NCI-H1105 (cell line): ENCODE data around the gene MFSD1.

ENCODE experiments used
- DNase-seq: peaks from one replicate; lab custom pipeline; 2025; lab: John Stamatoyannopoulos, UW

MFSD1 gene

DNA sequence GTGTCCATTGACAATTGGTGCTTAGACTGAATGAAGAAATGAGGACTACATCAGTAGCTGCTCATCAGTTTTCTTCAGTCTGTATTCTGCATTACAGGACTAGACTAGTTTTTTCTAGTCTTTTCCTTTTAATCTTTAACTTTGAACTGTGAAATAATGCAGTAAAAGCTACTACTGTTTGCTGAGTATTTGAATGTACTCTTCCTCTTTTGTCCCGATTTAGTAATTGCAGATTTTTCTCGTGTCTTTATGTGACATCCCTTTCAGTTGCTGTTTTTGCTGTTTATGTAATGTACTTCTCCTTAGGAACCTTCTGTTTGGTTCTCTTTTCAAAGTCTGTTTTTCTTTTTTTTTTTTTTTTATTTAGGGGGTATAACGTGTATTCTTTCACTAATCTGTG lies 17.4 kb downstream of the MFSD1 start:
- no peak for DNase-seq

DNA sequence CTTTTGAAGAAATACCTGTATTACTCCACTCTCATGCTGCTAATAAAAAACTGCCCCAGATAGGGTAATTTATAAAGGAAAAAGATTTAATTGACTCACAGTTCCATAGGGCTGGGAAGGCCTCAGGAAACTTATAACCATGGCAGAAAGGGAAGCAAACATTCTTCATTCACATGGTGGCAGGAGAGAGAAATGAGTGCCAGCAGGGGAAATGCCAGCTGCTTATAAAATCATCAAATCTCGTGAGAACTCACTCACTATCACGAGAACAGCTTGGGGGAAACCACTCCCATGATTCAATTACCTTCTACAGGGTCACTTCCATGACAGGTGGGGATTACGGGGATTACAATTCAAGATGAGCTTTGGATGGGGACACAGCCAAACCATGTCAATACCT lies 18.7 kb downstream of the MFSD1 start:
- no peak for DNase-seq

DNA sequence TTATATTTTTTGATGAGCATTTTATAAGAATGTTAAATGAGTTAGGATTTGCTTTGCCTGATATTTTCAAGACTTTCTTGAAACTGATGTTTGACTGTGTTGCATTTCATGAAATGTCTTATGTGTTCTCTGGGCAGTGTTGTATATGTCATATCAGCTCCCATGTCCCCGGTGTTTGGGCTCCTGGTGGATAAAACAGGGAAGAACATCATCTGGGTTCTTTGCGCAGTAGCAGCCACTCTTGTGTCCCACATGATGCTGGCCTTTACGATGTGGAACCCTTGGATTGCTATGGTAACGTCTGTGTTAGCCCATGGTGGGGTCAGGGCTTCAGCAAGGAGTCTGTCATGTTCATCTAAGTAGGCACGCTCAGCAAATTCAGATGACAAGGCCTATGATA lies 20.0 kb downstream of the MFSD1 start:
- DNase-seq = no peak

DNA sequence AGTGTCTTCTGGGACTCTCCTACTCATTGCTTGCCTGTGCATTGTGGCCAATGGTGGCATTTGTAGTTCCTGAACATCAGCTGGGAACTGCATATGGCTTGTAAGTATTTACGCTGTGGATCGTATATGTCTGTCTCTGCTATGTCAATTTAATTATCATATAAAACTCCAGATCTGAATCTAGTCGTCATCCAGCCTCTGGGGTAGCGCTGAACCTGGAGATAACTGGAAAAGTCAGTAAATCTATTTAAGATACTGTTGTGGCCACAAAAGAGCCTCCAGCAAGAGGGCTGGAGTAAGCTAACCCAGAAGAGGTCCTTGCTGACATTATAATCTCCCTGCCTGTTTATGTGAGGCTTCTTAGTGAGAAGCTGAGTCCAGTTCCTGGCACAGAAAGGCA lies 21.6 kb downstream of the MFSD1 start:
- DNase-seq = no peak

DNA sequence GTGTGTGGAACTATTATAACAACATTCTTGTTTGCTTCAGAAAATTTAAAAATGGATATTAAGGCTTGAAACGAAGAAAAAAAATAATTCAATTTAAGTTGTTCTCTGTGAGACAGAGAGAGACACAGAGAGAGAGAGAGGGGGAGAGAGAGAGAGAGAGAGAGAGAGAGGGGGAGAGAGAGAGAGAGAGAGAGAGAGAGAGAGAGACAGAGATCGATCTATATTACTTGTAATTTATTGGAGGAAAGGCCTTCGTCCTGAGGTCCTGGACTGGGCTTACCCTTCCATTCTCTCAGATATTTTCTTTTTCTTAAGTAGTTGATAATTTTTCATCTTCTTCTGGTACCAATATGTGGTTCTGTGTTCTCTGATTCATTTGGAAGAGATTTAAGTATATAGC lies 25.9 kb downstream of the MFSD1 start:
- no peak for DNase-seq

DNA sequence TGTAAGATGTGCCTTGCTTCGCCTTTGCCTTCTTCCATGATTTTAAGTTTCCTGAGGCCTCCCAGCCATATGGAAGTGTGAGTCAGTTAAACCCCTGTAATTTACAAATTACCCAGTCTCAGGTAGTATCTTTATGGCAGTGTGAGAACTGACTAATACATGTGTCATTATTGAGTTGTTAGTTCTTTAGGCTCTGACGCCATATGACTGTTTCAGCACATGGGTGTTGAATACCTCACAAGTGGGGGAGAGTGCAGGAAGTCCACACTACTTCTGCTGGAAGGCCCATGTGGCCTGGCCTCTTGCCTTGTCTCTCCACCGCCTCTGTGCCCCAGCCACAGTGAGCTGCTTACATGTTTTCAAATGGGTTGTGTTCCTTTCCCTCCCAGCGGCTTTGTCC lies 28.5 kb downstream of the MFSD1 start:
- no peak for DNase-seq

DNA sequence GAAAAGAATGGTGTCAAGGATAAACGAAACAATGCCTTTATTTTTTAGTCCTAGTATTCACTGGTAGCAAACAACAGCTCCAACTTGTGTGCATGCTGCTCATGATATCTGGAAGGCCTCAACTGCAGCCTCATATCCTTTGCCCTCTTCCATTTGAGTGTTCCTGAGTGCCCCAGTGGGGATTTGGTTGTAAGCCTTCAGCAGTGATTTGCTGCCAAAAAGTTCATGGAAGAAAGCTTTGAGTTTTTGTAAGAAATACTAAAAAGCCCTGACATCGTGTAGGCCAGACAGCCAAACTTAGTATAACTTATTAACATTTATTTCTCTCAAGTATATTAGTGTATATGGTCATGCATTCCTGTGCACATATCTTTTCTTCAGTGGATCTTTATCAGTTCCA lies 30.0 kb downstream of the MFSD1 start:
- DNase-seq = no peak

DNA sequence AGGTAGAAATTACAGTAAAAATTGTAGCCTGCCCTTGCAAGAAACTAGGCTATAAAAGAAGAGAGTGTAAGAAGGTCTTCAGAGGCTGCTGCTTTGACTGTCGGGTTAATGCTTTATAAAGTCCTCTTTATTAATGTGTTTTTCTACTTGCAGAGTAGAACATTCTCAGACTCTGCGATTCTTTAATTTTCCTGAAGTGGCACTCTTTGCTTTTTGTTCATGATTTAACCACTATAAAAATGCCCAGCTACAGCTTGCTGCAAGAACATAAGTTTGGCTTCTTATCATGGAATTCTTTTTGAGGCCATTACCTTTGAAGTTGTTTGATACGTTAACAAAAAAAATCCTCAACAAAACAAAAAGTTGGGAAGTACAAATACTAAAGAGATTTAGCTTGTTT lies 33.8 kb downstream of the MFSD1 start:
- no peak for DNase-seq

DNA sequence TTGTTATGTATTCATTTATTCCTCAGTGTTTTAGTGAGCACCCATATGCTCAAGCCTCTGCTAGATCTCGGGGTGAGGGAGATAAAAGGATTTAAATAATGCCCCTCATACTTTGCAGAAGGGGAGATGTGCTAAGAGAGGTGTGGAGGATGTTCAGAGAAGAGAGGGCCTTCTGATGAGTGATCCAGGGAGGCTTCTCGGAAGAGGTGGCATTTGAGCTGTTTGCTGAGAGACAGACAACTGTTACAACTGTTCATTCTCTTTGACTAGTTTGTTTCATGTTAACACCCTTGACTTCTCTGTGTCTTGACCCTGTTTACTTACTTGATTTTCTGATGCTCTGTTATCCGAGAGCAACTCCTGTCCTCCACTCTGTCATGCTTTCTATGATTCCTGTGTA lies 34.5 kb downstream of the MFSD1 start:
- DNase-seq = no peak

DNA sequence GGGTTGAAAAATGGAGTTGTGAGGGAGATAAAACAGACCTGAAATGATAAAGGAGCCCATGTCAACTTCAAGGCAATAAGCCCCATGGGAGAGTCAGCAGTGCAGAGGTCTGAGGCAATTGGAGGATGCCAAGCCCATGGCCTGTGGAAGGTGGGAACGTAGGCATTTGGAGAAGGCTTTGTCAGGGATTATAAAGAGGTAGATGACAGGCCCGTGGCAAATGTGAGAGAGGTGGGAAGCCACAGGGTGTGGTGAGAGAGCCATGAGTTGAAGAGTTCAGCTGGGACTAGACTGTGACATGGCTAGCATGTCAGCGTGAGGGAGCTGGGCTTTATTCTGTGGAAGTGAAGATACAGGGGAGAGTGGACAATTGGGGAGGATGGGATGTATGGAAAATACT lies 35.4 kb downstream of the MFSD1 start:
- DNase-seq = no peak

DNA sequence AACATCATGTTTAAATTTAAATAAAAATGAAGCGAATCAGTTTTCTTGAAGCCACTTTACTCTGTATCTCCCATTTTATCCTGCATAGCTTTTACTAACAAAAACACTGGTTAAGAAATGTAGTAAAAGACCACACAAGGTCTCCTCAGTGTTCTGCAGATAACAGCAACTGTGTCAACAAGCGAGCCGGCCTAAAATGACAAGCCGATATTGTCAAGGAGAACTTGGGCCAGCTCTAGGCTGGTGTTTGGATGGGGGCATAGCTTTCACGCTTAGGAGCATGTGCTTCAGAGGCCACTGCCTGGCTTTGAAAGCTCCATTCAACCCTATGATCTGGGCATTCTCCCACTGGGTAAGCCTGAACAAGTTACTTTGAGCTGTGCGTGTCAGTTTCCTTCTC lies 38.1 kb downstream of the MFSD1 start:
- no peak for DNase-seq

DNA sequence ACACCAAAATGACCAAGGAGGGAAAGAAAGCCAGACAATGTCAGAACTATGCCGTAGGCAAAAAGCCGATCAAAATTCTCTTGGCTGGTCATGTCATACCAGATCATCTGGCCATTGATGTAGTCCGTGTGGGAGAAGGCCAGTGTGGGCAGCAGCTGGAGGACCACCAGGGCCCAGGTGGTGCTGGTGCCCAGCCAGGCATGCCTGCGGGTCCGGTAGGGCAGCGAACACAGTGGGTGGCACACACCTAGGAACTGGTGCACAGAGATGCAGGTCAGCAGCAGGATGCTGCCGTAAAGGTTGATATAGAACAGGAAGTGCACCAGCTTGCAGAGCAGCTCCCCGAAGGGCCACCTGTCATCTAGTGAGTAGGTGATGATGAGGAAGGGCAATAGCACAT lies 39.5 kb downstream of the MFSD1 start:
- no peak for DNase-seq

DNA sequence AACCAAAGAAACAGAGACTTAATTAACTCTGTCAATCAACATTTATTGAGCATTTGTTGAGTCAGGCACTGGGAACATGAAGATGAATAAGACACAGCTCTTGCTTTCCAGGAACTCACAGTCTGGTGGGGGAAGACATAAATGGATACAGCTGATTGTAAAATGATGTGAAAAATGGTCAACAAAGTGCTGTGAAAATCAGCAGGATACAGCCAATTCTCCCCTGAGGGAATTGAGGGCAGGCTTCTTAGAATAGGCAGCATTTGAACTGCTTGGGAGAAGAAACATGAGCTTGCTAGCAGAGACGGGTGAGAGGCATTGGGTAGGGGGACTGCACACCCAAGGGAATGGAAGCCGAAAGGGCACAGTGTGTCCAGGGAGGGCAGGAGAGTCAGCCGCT lies 41.1 kb downstream of the MFSD1 start:
- no peak for DNase-seq

DNA sequence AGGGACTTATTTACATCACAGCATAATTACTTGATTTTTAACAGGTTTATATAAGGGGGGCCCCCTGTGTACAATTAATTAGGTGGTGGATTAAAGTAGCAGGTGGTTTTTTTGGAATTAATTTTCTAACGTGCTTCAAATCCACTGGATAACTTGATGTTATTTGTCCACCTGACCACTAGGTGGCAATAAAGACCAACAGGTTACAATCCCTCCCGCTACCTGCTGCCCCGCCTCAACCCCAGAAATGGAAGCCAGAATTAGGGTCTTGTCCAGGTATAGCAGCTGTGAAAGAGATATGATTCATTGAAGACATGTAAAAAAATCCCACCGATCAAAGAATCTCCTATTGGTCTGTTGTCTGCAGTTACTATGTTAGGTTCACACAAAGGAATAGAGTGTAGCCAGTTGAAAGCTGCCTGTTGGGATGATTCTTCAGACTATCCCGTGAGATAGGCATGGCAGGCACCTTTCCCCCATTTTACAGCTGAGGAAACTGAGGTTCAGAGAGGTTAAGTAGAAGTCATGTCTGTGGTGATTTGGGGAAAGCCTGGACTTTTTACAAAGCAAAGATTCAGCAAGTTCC lies 44.0 kb downstream of the MFSD1 start:
- DNase-seq = peak; percentile 50

DNA sequence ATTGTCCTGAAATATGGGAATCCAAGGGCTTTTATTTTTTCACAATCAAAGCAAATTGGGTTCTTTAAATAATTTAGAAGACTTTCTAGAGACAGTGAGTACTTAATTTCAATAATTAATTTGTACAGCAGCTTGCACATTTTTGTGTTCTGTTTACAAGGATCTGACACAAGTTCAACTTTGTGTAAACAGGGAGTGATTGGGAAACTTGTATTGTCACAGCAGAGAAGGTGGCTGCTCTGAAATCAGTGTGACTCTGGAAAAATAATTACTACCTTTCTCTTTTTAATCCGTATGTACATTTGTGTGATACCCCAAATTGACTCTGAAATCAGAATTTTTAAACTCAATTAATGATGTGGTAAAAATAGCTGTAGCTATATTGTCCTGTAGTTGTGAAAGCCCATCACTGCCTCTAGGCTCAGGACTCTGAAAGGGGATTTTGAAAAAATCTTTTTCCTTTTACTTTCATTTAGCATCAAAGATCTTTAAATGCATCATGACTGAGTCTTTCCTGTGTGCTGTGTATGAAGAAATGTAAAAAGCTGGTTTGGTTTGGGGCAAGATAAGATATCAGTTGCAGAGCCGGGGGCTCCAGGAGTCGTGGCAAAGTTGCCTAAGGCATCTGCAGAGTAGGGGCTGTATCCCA lies 45.1 kb downstream of the MFSD1 start:
- no peak for DNase-seq

DNA sequence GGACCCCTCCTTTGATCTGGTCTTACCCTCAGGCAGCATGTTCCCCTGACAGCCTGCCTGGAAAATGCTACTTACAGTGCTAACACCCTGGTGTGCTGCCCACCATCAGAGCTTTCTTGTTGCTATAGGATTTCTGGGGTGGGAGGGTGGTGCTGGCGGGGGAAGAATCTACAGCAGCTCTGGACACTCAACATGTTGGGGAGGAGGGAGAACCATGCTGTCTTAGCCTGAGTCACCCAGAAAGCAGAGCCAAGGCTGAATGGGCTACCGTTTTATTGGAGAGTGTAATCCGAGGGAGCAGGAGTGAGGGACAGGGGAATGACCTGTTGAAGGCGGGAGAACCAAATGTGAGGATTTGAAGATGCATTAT lies 45.6 kb downstream of the MFSD1 start:
- no peak for DNase-seq

DNA sequence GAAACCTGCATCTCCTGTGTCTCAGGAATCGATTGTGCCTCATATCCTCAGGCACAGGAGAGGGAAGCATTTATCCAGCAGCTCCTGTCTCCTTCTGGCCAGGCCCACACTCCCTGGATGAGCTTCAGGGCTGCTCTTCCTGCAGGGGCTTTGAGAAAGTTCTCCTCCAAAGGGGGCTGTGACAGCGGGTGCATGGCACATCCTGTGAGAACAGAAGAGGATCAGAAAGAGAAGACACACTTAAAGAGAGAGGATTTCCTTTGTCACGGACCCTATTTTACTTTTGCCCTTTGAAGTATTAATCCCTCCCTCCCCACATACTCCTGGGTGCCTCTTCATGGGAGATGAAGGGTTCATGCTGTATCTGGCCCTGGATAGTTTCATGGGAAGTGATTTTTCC lies 46.0 kb downstream of the MFSD1 start:
- DNase-seq = no peak

DNA sequence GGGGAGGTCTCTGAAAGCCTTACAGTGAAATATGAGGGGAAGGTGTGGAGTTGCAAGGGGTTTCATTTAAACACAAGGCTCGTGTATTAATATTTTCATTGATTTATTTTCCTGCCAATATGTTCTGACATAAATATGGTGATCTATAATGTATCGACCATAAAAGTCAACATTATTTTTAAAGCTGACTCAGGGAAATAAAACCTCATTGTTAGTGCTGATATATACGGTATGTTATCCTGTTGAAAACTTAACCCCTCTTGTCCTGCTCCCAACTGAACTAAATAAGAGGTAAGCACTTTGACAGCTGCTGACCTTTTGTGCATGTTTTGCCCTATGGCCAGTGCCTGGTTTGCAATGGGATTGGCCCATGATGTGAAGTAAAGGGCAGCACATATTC lies 47.9 kb downstream of the MFSD1 start:
- DNase-seq = no peak

DNA sequence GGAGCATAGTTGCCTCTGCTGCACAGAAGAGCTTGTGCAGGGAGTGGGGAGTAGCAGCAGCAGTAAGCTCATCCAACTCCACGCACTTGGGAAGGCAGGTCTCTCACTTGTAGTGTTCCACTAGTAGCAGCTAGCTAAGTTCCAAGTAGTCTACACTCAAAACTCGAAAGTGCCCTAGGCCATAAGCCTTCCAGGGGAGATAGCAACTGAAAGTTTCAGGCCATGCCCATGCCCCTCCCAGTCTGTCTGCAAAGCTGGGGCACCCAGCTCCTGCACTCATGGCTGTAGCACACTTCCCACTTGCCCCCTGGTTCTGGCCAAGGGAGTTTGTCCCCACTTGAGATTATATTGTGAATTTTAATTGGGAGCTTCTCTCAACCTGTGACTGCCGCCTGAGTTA lies 57.5 kb downstream of the MFSD1 start:
- no peak for DNase-seq

DNA sequence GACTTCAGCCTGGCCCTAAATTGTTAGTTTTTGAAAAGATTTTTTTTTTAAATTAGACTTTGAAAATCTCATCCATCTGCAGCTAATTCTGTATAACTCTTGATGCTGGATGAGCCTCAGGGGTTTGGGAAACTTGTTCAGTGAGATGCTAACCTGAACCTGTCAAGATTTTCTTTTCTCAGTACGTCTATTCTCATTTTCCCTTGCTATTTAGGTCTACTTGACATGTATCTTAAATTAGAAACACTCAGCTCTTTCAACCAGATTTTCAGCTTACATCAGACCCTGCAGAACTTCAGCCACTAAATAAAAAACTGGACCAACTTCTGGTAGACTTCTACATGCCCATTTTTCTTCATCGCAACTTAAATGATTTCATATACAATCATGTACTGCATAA lies 61.4 kb downstream of the MFSD1 start:
- DNase-seq = no peak

DNA sequence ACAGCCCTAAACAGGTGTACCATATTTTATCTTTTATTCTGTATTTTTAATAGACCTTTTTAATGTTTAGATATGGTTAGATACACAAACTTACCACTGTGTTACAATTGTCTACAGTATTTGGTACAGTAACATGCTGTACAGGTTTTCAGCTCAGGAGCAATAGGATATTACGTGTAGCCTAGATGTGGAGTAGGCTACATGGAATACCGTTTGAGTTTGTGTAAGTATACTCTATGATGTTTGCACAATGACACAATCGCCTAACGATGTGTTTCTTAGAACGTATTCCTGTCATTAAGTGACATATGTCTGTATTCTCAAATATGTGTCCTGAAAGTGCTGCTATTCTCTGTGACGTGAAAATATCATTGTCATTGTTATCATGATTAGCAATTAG lies 62.6 kb downstream of the MFSD1 start:
- DNase-seq = no peak

DNA sequence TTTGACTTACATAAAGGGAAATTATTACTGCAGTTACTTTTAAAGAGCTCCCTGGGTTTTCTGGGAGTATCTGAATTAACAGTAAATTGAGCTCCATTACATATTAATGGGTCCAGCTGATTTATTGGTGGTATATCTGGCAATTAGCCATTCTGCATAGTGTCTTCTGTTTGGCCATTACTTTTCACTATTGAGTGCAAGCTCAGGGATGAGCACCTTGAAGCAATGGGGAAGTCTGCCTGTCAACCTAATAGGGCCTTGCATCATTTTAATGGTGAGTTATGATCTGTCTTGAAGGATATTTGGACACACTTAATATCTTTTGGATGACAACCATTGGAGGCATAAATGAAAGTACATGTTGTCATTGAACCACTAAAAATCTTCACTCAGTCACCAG lies 73.8 kb downstream of the MFSD1 start:
- no peak for DNase-seq
